ENCODE measurements around the gene FAM193A.

GRCh38 chr4:2596611-2597010, 60.2 kb downstream of the FAM193A start:
- no peak for TF ChIP-seq CTCF (optimal IDR thresholded peaks at IDR 0.05 in 1 of 3, IDR thresholded peaks at IDR 0.05 in 1 of 3, conservative IDR thresholded peaks at IDR 0.05 in 1 of 3; ENCODE audit: extremely low read depth in 1 of 3, insufficient read depth in 2 of 3, low read length in 3 of 3)
- no peak for TF ChIP-seq EZH2 (IDR thresholded peaks at IDR 0.05; ENCODE audit: low read length)
